Calu3 (cell line): ENCODE measurements around the gene DPH7. TPM values are rescaled to one million over a fixed set of nuclear protein-coding genes. Genes with fewer than 3 reads are reported as not detected.

Source experiments
- BruUV-seq: library from RNA; stranded (reverse); fragments of 400-500 nt; replicated peaks from 2 replicates; lab custom pipeline; 2021; lab: Mats Ljungman, UMichigan
- CTCF ChIA-PET: fragments of 300-600 bp; sonication (Branson Sonifier 250); formaldehyde crosslinking; loops from one replicate; lab custom pipeline; 2022; ENCODE audit warnings: antibody characterized with exemption; lab: Charles Lee
- DNase-seq: peaks from one replicate; pipeline ENCODE4 v3.0.0; 2022
- H3K27ac Mint-ChIP-seq: one replicate; pipeline ENCODE4 v1.8.0; 2022; ENCODE audit warnings: mixed read lengths; ENCODE audit not compliant: unreplicated experiment
- H3K27me3 Mint-ChIP-seq: one replicate; pipeline ENCODE4 v1.8.0; 2022; ENCODE audit warnings: mixed read lengths; ENCODE audit not compliant: unreplicated experiment
- H3K36me3 Mint-ChIP-seq: one replicate; pipeline ENCODE4 v1.8.0; 2022; ENCODE audit warnings: mild to moderate bottlenecking, moderate library complexity, mixed read lengths; ENCODE audit not compliant: insufficient read depth, unreplicated experiment
- H3K4me1 Mint-ChIP-seq: one replicate; pipeline ENCODE4 v1.8.0; 2022; ENCODE audit warnings: mild to moderate bottlenecking, low read depth, mixed read lengths; ENCODE audit not compliant: unreplicated experiment
- H3K4me3 Mint-ChIP-seq: one replicate; pipeline ENCODE4 v1.8.0; 2022; ENCODE audit warnings: mild to moderate bottlenecking, low read depth, moderate library complexity, mixed read lengths; ENCODE audit not compliant: unreplicated experiment
- H3K9me3 Mint-ChIP-seq: one replicate; pipeline ENCODE4 v1.8.0; 2022; ENCODE audit warnings: low read depth, mixed read lengths; ENCODE audit not compliant: unreplicated experiment
- intact Hi-C: fragments of 100-400 bp; cut with micrococcal nuclease; formaldehyde crosslinking; loops from one replicate; pipeline ENCODE4 v1.10.0; 2022; ENCODE audit not compliant: unreplicated experiment
- total RNA-seq: library from RNA; stranded (reverse); gene quantifications from 2 replicates; pipeline ENCODE4 v1.2.3, GENCODE V29; 2022
- TF ChIP-seq, protein P1 (sequence below): fragments of 200-600 bp; IDR thresholded peaks from one replicate; pipeline ENCODE4 v1.8.0; 2022; ENCODE audit warnings: antibody characterized with exemption; ENCODE audit not compliant: unreplicated experiment

The DPH7 gene
- total RNA-seq, 1 experiment from 2014 or later: 30.2 TPM

DNA sequence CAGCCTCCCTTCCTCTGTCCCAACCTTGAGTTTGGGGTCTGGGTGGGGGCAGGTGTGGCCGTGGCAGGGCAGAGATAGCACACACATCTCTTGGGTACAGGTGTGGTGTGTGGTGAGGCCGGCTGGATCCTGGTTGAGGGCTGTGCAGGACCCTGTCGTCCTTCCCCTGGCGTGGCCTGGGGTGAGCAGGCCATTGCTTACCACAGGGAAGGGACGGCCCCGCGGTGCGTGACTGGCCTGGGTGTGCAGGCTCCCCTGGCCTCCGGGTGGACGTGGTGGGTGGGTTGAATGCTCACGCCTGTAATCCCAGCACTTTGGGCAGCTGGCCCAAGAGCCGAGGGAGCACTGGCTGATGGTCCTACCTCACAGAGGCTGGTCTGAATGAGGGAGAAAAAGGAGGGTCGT, 28.0 kb upstream of the DPH7 start:
- Mint-ChIP-seq H3K4me3 (peak overlapping the region; percentile 90), H3K36me3 (peaks cover 32% of the 10 kb centered on the region), H3K27ac (peak overlapping the region; percentile 50), H3K27me3 (no peaks in the 10 kb centered on the region), H3K4me1 (peaks cover 17% of the 10 kb centered on the region), H3K9me3 (no peaks in the 10 kb centered on the region)
- BruUV-seq: no TSS peak
- intact Hi-C loops: no loop called here
- no peak for DNase-seq
- CTCF ChIA-PET: interaction anchor here (0.5 kb wide), 1 partner anchor 28 kb away, joined by 4 read pairs; the partner anchor contains the start of gene DPH7
- TF ChIP-seq, protein P1, sequence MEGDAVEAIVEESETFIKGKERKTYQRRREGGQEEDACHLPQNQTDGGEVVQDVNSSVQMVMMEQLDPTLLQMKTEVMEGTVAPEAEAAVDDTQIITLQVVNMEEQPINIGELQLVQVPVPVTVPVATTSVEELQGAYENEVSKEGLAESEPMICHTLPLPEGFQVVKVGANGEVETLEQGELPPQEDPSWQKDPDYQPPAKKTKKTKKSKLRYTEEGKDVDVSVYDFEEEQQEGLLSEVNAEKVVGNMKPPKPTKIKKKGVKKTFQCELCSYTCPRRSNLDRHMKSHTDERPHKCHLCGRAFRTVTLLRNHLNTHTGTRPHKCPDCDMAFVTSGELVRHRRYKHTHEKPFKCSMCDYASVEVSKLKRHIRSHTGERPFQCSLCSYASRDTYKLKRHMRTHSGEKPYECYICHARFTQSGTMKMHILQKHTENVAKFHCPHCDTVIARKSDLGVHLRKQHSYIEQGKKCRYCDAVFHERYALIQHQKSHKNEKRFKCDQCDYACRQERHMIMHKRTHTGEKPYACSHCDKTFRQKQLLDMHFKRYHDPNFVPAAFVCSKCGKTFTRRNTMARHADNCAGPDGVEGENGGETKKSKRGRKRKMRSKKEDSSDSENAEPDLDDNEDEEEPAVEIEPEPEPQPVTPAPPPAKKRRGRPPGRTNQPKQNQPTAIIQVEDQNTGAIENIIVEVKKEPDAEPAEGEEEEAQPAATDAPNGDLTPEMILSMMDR: no peak

DNA sequence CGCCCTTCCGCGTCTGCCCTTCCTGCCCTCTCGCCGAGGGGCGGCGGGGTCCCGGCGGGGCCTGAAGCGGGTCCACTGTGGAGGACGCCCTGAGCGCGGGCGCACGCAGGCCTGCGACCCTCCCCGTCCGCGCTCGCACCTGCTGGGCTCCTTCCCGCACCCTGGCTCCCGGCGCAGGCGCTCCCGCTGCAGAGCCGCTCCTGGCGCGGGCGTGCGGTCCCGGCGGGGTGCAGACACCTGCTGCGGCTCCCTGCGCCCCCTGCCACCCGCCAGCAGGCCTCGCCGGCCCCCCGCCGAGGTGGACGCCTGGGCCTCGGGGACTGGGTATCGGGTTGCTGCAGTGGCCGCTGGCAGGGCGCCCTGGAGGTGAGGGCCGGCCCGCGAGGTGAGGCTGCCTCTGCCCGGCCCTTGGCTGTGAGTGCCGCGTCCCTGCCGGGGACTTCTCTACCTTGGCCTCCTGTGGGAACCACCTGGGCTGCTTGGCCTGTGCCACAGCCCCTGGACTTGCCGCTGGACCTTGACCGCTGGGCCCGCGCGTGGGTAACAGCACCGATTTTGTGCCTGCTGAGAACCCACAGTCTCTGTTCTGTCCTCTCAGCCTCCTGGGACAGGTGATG, 27.4 kb upstream of the DPH7 start:
- no TSS peak for BruUV-seq
- DNase-seq: peak; percentile 40
- peak overlapping the region; percentile 50 for H3K27ac Mint-ChIP-seq
- H3K36me3 Mint-ChIP-seq: peaks cover 26% of the 10 kb centered on the region
- intact Hi-C loops: no loop called here
- H3K9me3 Mint-ChIP-seq: no peaks in the 10 kb centered on the region
- CTCF ChIA-PET: no interaction called here
- no peaks in the 10 kb centered on the region for H3K27me3 Mint-ChIP-seq
- H3K4me3 Mint-ChIP-seq: peak overlapping the region; percentile 90
- peaks cover 10% of the 10 kb centered on the region for H3K4me1 Mint-ChIP-seq
- TF ChIP-seq, protein P1: no peak

DNA sequence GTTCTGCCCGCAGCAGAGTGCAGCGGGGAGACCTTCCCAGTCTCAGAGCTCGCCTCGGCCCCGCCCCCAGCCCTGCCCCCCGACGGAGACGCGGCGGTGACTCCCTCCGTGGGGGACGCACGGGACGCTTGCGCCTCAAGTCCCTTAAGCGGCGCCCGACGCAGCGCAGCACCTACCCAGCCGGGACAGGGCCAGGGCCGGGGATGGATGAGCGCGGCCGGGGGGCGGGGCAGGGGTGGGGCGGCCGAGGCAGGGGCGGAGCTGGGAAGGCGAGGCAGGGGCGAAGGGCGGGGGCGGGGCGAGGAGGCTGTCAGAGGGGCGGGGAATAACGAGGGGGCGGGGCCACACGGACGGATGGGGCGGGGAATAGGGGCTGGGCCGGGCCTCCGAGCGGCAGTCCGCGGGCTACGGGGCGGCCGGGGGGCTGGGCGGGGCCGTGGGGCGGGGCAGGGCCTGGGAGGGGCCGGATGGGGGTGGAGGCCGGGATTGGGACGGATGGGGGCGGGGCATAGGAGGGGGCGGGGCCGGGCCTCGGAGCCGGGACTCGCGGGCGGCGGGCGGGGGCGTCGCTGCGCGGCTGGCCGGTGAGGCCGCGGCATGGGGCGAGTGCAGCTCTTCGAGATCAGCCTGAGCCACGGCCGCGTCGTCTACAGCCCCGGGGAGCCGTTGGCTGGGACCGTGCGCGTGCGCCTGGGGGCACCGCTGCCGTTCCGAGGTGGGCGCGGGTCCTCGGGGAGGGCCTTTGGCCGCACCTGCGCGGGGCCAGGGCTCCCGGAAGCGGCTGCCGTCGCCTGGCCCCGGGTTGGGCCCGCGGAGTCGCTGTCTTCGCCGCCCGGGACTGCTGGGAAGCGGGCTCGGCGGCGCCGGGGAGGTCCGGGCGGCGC, 26.6 kb upstream of the DPH7 start, which contains the start of gene ARRDC1:
TSS of gene ARRDC1 (plus strand) at position 566 of the 884 bp plus-strand sequence. CDS start at position 598, 32 bp downstream.
- Mint-ChIP-seq H3K36me3 (peaks cover 21% of the 10 kb centered on the region), H3K9me3 (no peaks in the 10 kb centered on the region), H3K27me3 (no peaks in the 10 kb centered on the region), H3K4me1 (peaks cover 9% of the 10 kb centered on the region), H3K27ac (peak within 1 kb of the TSS; percentile 50), H3K4me3 (peak within 1 kb of the TSS; percentile 90)
- TF ChIP-seq, protein P1: no peak
- DNase-seq: peak; percentile 88
- intact Hi-C loops: no loop called here
- no TSS peak for BruUV-seq
- CTCF ChIA-PET: interaction anchor here (0.6 kb wide), 1 partner anchor 61 kb away, joined by 5 read pairs; no protein-coding TSS in a partner anchor

DNA sequence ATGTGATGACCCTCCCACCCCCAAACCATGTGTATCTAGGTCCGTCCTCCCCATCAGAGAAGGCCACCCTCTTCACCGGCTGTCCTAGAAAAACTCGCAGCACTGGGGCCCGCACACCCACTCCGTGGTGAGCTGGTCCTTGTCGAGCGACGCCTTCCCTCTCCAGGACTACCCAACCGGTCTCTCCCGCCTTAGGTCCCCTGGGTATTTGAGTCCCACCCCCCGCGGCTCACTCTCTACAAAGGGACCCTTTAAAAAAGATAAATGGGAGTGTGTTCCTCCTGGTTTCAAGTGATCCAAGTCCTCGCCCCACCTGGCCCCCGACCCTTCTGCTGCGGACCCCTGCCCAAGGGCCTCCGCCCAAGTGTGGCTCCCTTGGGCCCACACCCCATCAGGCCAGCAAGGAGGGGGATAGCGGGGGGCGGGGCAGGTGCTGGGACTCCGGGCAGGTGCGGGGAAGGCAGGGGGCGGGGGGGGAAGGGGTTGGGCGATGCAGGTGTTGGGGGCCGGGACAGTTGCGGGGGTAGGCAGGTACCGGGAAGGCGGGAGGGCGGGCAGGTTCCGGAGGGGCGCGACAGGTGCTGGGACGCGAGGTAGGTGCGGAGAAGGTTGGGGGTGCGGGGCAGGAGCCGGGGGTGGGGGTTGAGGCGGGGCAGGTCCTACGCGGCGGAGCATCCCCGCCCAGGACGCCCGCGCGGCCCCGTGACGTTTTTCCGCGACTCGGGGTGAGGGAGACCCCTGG, 25.8 kb upstream of the DPH7 start:
- Mint-ChIP-seq H3K27ac (no peak overlapping the region), H3K4me1 (peaks cover 9% of the 10 kb centered on the region), H3K36me3 (peaks cover 19% of the 10 kb centered on the region), H3K9me3 (no peaks in the 10 kb centered on the region), H3K27me3 (no peaks in the 10 kb centered on the region), H3K4me3 (peak overlapping the region; percentile 26)
- TF ChIP-seq, protein P1: no peak
- intact Hi-C loops: no loop called here
- no peak for DNase-seq
- CTCF ChIA-PET: interaction anchor here (0.6 kb wide), 1 partner anchor 61 kb away, joined by 5 read pairs; no protein-coding TSS in a partner anchor
- no TSS peak for BruUV-seq
